ENCODE results near the gene ADGRA3.

The ADGRA3 gene

GRCh38 chr4:22500128-22500611, 15.7 kb downstream of the ADGRA3 start:
- peaks cover 8% of the 10 kb centered on the region for H3K4me1 ChIP-seq (ENCODE audit: insufficient read depth, low read length, poor library complexity, severe bottlenecking)
- no peaks in the 10 kb centered on the region for H3K9me2 ChIP-seq (replicated peaks; ENCODE audit: low read depth, low read length)
- no peaks in the 10 kb centered on the region for H3K9me3 ChIP-seq (ENCODE audit: insufficient read depth, low read depth, low read length)
- peaks cover 71% of the 10 kb centered on the region for H3K79me2 ChIP-seq (ENCODE audit: insufficient read depth, low read length)
- no peak overlapping the region for H3K4me2 ChIP-seq (ENCODE audit: low read depth, low read length, poor library complexity, severe bottlenecking)
- TF ChIP-seq EZH2phosphoT487 (IDR thresholded peaks at IDR 0.05; ENCODE audit: borderline replicate concordance), result no peak
- no peak for TF ChIP-seq CTCF (conservative IDR thresholded peaks at IDR 0.05; ENCODE audit: low read length)
- no peak overlapping the region for H3K9ac ChIP-seq (ENCODE audit: low read depth, low read length, poor library complexity, severe bottlenecking)
- no peaks in the 10 kb centered on the region for H3F3A ChIP-seq (ENCODE audit: low read depth)
- no peaks in the 10 kb centered on the region for H3K36me3 ChIP-seq (ENCODE audit: insufficient read depth, low read length)
- peaks cover 27% of the 10 kb centered on the region for H4K20me1 ChIP-seq (ENCODE audit: insufficient read depth, low read length, poor library complexity, severe bottlenecking)
- no peaks in the 10 kb centered on the region for H3K27me3 ChIP-seq (ENCODE audit: insufficient read depth, low read length, poor library complexity, severe bottlenecking)
- no peak overlapping the region for H2AFZ ChIP-seq (ENCODE audit: low read length)
- no peak overlapping the region for H3K4me3 ChIP-seq (ENCODE audit: low read length, poor library complexity, severe bottlenecking)

GRCh38 chr4:22498866-22499265, 17.0 kb downstream of the ADGRA3 start:
- Histone ChIP-seq H4K20me1 (ENCODE audit: insufficient read depth, low read length, poor library complexity, severe bottlenecking) (peaks cover 20% of the 10 kb centered on the region), H3K9me2 (replicated peaks; ENCODE audit: low read depth, low read length) (no peaks in the 10 kb centered on the region), H3F3A (ENCODE audit: low read depth) (no peaks in the 10 kb centered on the region), H2AFZ (ENCODE audit: low read length) (no peak overlapping the region), H3K9me3 (ENCODE audit: insufficient read depth, low read depth, low read length) (no peaks in the 10 kb centered on the region), H3K4me1 (ENCODE audit: insufficient read depth, low read length, poor library complexity, severe bottlenecking) (no peaks in the 10 kb centered on the region), H3K4me2 (ENCODE audit: low read depth, low read length, poor library complexity, severe bottlenecking) (no peak overlapping the region), H3K36me3 (ENCODE audit: insufficient read depth, low read length) (no peaks in the 10 kb centered on the region), H3K4me3 (ENCODE audit: low read length, poor library complexity, severe bottlenecking) (no peak overlapping the region), H3K9ac (ENCODE audit: low read depth, low read length, poor library complexity, severe bottlenecking) (no peak overlapping the region), H3K79me2 (ENCODE audit: insufficient read depth, low read length) (peaks cover 69% of the 10 kb centered on the region), H3K27me3 (ENCODE audit: insufficient read depth, low read length, poor library complexity, severe bottlenecking) (no peaks in the 10 kb centered on the region)
- TF ChIP-seq CTCF (conservative IDR thresholded peaks at IDR 0.05; ENCODE audit: low read length), result no peak
- no peak for TF ChIP-seq EZH2phosphoT487 (IDR thresholded peaks at IDR 0.05; ENCODE audit: borderline replicate concordance)

- no peak overlapping the region for H3K9ac ChIP-seq (ENCODE audit: low read depth, low read length, poor library complexity, severe bottlenecking)
- no peaks in the 10 kb centered on the region for H3K27me3 ChIP-seq (ENCODE audit: insufficient read depth, low read length, poor library complexity, severe bottlenecking)
- H3F3A ChIP-seq (ENCODE audit: low read depth), result no peaks in the 10 kb centered on the region
- no peak overlapping the region for H2AFZ ChIP-seq (ENCODE audit: low read length)
- TF ChIP-seq CTCF (conservative IDR thresholded peaks at IDR 0.05; ENCODE audit: low read length), result no peak
- no peak for TF ChIP-seq EZH2phosphoT487 (IDR thresholded peaks at IDR 0.05; ENCODE audit: borderline replicate concordance)
- H3K4me2 ChIP-seq (ENCODE audit: low read depth, low read length, poor library complexity, severe bottlenecking), result no peak overlapping the region
- no peak overlapping the region for H3K4me3 ChIP-seq (ENCODE audit: low read length, poor library complexity, severe bottlenecking)
- no peaks in the 10 kb centered on the region for H3K9me2 ChIP-seq (replicated peaks; ENCODE audit: low read depth, low read length)
- peaks cover 82% of the 10 kb centered on the region for H3K79me2 ChIP-seq (ENCODE audit: insufficient read depth, low read length)
- H3K36me3 ChIP-seq (ENCODE audit: insufficient read depth, low read length), result no peaks in the 10 kb centered on the region
- H3K9me3 ChIP-seq (ENCODE audit: insufficient read depth, low read depth, low read length), result no peaks in the 10 kb centered on the region
- peaks cover 25% of the 10 kb centered on the region for H4K20me1 ChIP-seq (ENCODE audit: insufficient read depth, low read length, poor library complexity, severe bottlenecking)
- no peaks in the 10 kb centered on the region for H3K4me1 ChIP-seq (ENCODE audit: insufficient read depth, low read length, poor library complexity, severe bottlenecking)
Measured at GRCh38 chr4:22496165-22496813, 19.6 kb downstream of the ADGRA3 start.
